Progenitor cell of endocrine pancreas (in vitro differentiated cells): ENCODE data around the gene ARMH4. TPM values are rescaled to one million over a fixed set of nuclear protein-coding genes. Genes with fewer than 3 reads are reported as not detected.

ENCODE experiments used
- DNase-seq: peaks from one replicate; pipeline ENCODE4 v3.0.0; 2021; ENCODE audit warnings: low spot score; ENCODE audit not compliant: unreplicated experiment
- H3K27ac Mint-ChIP-seq: 2 replicates; pipeline ENCODE4 v1.8.0; 2021; ENCODE audit warnings: mild to moderate bottlenecking, moderate library complexity, mixed read lengths
- H3K27me3 Mint-ChIP-seq: 2 replicates; pipeline ENCODE4 v1.8.0; 2021; ENCODE audit warnings: mixed read lengths
- H3K36me3 Mint-ChIP-seq: 2 replicates; pipeline ENCODE4 v1.8.0; 2022; ENCODE audit warnings: mixed read lengths; ENCODE audit not compliant: insufficient read depth
- H3K4me1 Mint-ChIP-seq: 2 replicates; pipeline ENCODE4 v1.8.0; 2021; ENCODE audit warnings: low read depth, mixed read lengths
- H3K4me3 Mint-ChIP-seq: 2 replicates; pipeline ENCODE4 v1.8.0; 2021; ENCODE audit warnings: low read depth, mild to moderate bottlenecking, moderate library complexity, mixed read lengths
- H3K9me3 Mint-ChIP-seq: 2 replicates; pipeline ENCODE4 v1.8.0; 2021; ENCODE audit warnings: low read depth, mixed read lengths
- CTCF ChIP-seq: fragments of 200-600 bp; sonication (generic); IDR thresholded peaks from one replicate; pipeline ENCODE4 v1.5.0; 2021; ENCODE audit warnings: antibody characterized with exemption, mild to moderate bottlenecking; ENCODE audit not compliant: unreplicated experiment
- total RNA-seq: library from RNA; stranded (reverse); gene quantifications from 2 replicates; pipeline ENCODE4 v1.2.1, GENCODE V29; 2021

Gene ARMH4
- total RNA-seq, 1 donor from 2014 or later = 36.2 TPM

- Mint-ChIP-seq H3K9me3 (no peaks in the 10 kb centered on the region), H3K27me3 (no peaks in the 10 kb centered on the region), H3K36me3 (peaks cover 4% of the 10 kb centered on the region), H3K27ac (no peak overlapping the region), H3K4me3 (no peak overlapping the region), H3K4me1 (no peaks in the 10 kb centered on the region)
- no peak for TF ChIP-seq CTCF
- DNase-seq = no peak
Observed at GRCh38 chr14:58098507-58098906, 53.5 kb downstream of the ARMH4 start.

GRCh38 chr14:58096731-58097130 is 55.3 kb downstream of the ARMH4 start:
- DNase-seq = no peak
- Mint-ChIP-seq H3K9me3 (peaks cover 4% of the 10 kb centered on the region), H3K4me3 (no peak overlapping the region), H3K4me1 (no peaks in the 10 kb centered on the region), H3K36me3 (peaks cover 8% of the 10 kb centered on the region), H3K27ac (no peak overlapping the region), H3K27me3 (no peaks in the 10 kb centered on the region)
- no peak for TF ChIP-seq CTCF

DNA sequence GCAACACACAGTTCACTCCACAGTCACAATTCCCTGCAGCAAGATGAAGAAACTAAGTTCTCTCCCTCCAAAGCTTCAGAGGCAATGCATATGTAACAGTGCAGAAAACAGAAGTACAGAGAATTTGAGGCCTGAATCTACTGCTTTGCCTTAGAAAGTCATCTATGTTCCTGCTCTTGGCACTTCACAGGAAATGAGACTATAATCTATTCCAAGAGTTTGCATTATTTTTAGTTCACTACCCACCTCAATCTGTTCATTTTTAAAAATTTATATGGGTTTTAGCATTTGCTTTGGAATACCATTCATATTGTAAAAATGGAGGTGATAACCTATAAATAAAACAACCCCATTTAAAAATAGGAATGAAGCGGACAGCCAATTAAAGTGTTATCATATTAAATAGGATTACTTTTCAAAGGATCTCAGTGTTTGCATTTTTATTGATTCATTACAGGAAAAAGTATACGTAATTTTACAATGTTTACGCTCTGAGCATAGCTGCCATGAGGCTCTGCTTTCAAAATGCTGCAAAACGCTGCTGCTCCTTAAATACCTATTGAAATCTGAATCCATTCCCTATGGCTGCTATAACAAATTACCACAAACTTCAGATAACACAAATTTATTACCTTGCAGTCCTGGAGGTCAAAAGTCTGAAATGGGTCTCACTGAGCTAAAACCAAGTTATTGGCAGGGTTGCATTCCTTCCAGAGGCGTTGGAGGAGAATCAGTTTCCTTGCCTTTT is 60.0 kb downstream of the ARMH4 start:
- peaks cover 8% of the 10 kb centered on the region for H3K36me3 Mint-ChIP-seq
- H3K27ac Mint-ChIP-seq = no peak overlapping the region
- H3K4me1 Mint-ChIP-seq = no peaks in the 10 kb centered on the region
- DNase-seq = no peak
- no peak for TF ChIP-seq CTCF
- peaks cover 4% of the 10 kb centered on the region for H3K9me3 Mint-ChIP-seq
- no peaks in the 10 kb centered on the region for H3K27me3 Mint-ChIP-seq
- no peak overlapping the region for H3K4me3 Mint-ChIP-seq

DNA sequence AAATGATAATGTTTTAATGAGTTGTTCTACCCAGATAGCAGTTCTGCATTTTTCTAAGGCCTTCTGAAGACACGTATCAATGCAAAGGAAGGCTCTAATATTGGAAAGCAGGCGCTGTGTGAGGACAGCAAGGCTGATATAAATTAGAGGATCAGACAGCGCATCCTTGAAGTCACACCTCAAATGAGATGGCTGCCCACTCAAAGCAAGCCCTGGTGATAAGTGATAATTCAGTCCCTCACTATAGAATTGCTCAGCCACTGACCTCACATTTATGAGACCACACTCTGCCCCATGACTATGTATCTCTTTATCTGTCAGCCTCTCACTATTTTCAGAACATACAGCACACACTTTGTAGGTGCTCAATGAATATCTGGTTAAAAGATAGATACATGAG is 62.4 kb downstream of the ARMH4 start:
- Mint-ChIP-seq H3K4me3 (no peak overlapping the region), H3K27ac (no peak overlapping the region), H3K9me3 (peaks cover 4% of the 10 kb centered on the region), H3K27me3 (no peaks in the 10 kb centered on the region), H3K36me3 (peaks cover 6% of the 10 kb centered on the region), H3K4me1 (no peaks in the 10 kb centered on the region)
- no peak for TF ChIP-seq CTCF
- no peak for DNase-seq

- no peaks in the 10 kb centered on the region for H3K27me3 Mint-ChIP-seq
- peaks cover 4% of the 10 kb centered on the region for H3K9me3 Mint-ChIP-seq
- H3K36me3 Mint-ChIP-seq = peaks cover 4% of the 10 kb centered on the region
- no peaks in the 10 kb centered on the region for H3K4me1 Mint-ChIP-seq
- H3K4me3 Mint-ChIP-seq = no peak overlapping the region
- TF ChIP-seq CTCF = no peak
- H3K27ac Mint-ChIP-seq = no peak overlapping the region
- no peak for DNase-seq
Observed at GRCh38 chr14:58088961-58089360, 63.1 kb downstream of the ARMH4 start.
